Measurements from ENCODE around the gene ARHGAP10.

Gene ARHGAP10

GRCh38 chr4:148061795-148062194 lies 329.9 kb downstream of the ARHGAP10 start:
- Mint-ChIP-seq H3K4me1 (ENCODE audit: low read depth) (peaks cover 50% of the 10 kb centered on the region), H3K4me3 (no peak overlapping the region), H3K9me3 (peaks cover 3% of the 10 kb centered on the region)

GRCh38 chr4:148062301-148062950 lies 330.5 kb downstream of the ARHGAP10 start:
- no peak overlapping the region for H3K27ac Mint-ChIP-seq
- H3K36me3 Mint-ChIP-seq (ENCODE audit: low read depth): peaks cover 9% of the 10 kb centered on the region
- no peaks in the 10 kb centered on the region for H3K27me3 Mint-ChIP-seq
- H3K4me1 Mint-ChIP-seq (ENCODE audit: low read depth): peaks cover 43% of the 10 kb centered on the region
- H3K4me3 Mint-ChIP-seq: no peak overlapping the region
- H3K9me3 Mint-ChIP-seq: peaks cover 3% of the 10 kb centered on the region

More at GRCh38 chr4:148061795-148062194, 329.9 kb downstream of the ARHGAP10 start:
- Mint-ChIP-seq H3K27ac (no peak overlapping the region), H3K36me3 (ENCODE audit: low read depth) (peaks cover 9% of the 10 kb centered on the region), H3K27me3 (no peaks in the 10 kb centered on the region)

GRCh38 chr4:148064451-148064850 lies 332.6 kb downstream of the ARHGAP10 start:
- Mint-ChIP-seq H3K27me3 (no peaks in the 10 kb centered on the region), H3K36me3 (ENCODE audit: low read depth) (peaks cover 9% of the 10 kb centered on the region), H3K4me1 (ENCODE audit: low read depth) (peaks cover 23% of the 10 kb centered on the region), H3K27ac (no peak overlapping the region), H3K9me3 (no peaks in the 10 kb centered on the region), H3K4me3 (no peak overlapping the region)

- Mint-ChIP-seq H3K36me3 (ENCODE audit: low read depth) (peaks cover 9% of the 10 kb centered on the region), H3K4me1 (ENCODE audit: low read depth) (peaks cover 19% of the 10 kb centered on the region), H3K27me3 (no peaks in the 10 kb centered on the region), H3K9me3 (no peaks in the 10 kb centered on the region), H3K27ac (no peak overlapping the region), H3K4me3 (no peak overlapping the region)
Observed at GRCh38 chr4:148065075-148065474, 333.2 kb downstream of the ARHGAP10 start.

GRCh38 chr4:148067301-148067916 lies 335.5 kb downstream of the ARHGAP10 start:
- Mint-ChIP-seq H3K4me3 (no peak overlapping the region), H3K4me1 (ENCODE audit: low read depth) (no peaks in the 10 kb centered on the region), H3K36me3 (ENCODE audit: low read depth) (peaks cover 12% of the 10 kb centered on the region), H3K27ac (no peak overlapping the region), H3K27me3 (no peaks in the 10 kb centered on the region), H3K9me3 (no peaks in the 10 kb centered on the region)

GRCh38 chr4:148068065-148068911 lies 336.4 kb downstream of the ARHGAP10 start:
- Mint-ChIP-seq H3K9me3 (no peaks in the 10 kb centered on the region), H3K4me3 (no peak overlapping the region), H3K27me3 (no peaks in the 10 kb centered on the region), H3K36me3 (ENCODE audit: low read depth) (peaks cover 21% of the 10 kb centered on the region), H3K4me1 (ENCODE audit: low read depth) (no peaks in the 10 kb centered on the region), H3K27ac (no peak overlapping the region)

GRCh38 chr4:148069086-148069894 lies 337.4 kb downstream of the ARHGAP10 start:
- Mint-ChIP-seq H3K9me3 (peaks cover 5% of the 10 kb centered on the region), H3K27me3 (no peaks in the 10 kb centered on the region), H3K36me3 (ENCODE audit: low read depth) (peaks cover 31% of the 10 kb centered on the region), H3K4me1 (ENCODE audit: low read depth) (no peaks in the 10 kb centered on the region), H3K27ac (no peak overlapping the region), H3K4me3 (no peak overlapping the region)

- Mint-ChIP-seq H3K36me3 (ENCODE audit: low read depth) (peaks cover 37% of the 10 kb centered on the region), H3K4me3 (no peak overlapping the region), H3K4me1 (ENCODE audit: low read depth) (no peaks in the 10 kb centered on the region), H3K27me3 (no peaks in the 10 kb centered on the region), H3K27ac (no peak overlapping the region), H3K9me3 (peaks cover 8% of the 10 kb centered on the region)
Observed at GRCh38 chr4:148069895-148070178, 337.9 kb downstream of the ARHGAP10 start.

- Mint-ChIP-seq H3K4me3 (no peak overlapping the region), H3K36me3 (ENCODE audit: low read depth) (peaks cover 40% of the 10 kb centered on the region), H3K4me1 (ENCODE audit: low read depth) (no peaks in the 10 kb centered on the region), H3K27ac (no peak overlapping the region), H3K9me3 (peaks cover 17% of the 10 kb centered on the region), H3K27me3 (no peaks in the 10 kb centered on the region)
Observed at GRCh38 chr4:148071009-148071408, 339.1 kb downstream of the ARHGAP10 start.

- no peaks in the 10 kb centered on the region for H3K4me1 Mint-ChIP-seq (ENCODE audit: low read depth)
- H3K27ac Mint-ChIP-seq: no peak overlapping the region
- peaks cover 28% of the 10 kb centered on the region for H3K9me3 Mint-ChIP-seq
- H3K27me3 Mint-ChIP-seq: no peaks in the 10 kb centered on the region
- H3K36me3 Mint-ChIP-seq (ENCODE audit: low read depth): peaks cover 54% of the 10 kb centered on the region
- no peak overlapping the region for H3K4me3 Mint-ChIP-seq
Observed at GRCh38 chr4:148072789-148073188, 340.9 kb downstream of the ARHGAP10 start.

- Mint-ChIP-seq H3K9me3 (peaks cover 32% of the 10 kb centered on the region), H3K4me3 (no peak overlapping the region), H3K36me3 (ENCODE audit: low read depth) (peaks cover 60% of the 10 kb centered on the region), H3K4me1 (ENCODE audit: low read depth) (no peaks in the 10 kb centered on the region), H3K27me3 (no peaks in the 10 kb centered on the region), H3K27ac (no peak overlapping the region)
Observed at GRCh38 chr4:148073349-148073748, 341.5 kb downstream of the ARHGAP10 start.

- peaks cover 63% of the 10 kb centered on the region for H3K36me3 Mint-ChIP-seq (ENCODE audit: low read depth)
- H3K27ac Mint-ChIP-seq: no peak overlapping the region
- no peaks in the 10 kb centered on the region for H3K4me1 Mint-ChIP-seq (ENCODE audit: low read depth)
- H3K27me3 Mint-ChIP-seq: no peaks in the 10 kb centered on the region
- H3K4me3 Mint-ChIP-seq: no peak overlapping the region
- peaks cover 32% of the 10 kb centered on the region for H3K9me3 Mint-ChIP-seq
Observed at GRCh38 chr4:148074462-148074861, 342.6 kb downstream of the ARHGAP10 start.

GRCh38 chr4:148075438-148075837 lies 343.6 kb downstream of the ARHGAP10 start:
- Mint-ChIP-seq H3K27me3 (no peaks in the 10 kb centered on the region), H3K36me3 (ENCODE audit: low read depth) (peaks cover 69% of the 10 kb centered on the region), H3K27ac (no peak overlapping the region), H3K4me1 (ENCODE audit: low read depth) (no peaks in the 10 kb centered on the region), H3K4me3 (no peak overlapping the region), H3K9me3 (peaks cover 32% of the 10 kb centered on the region)

- peaks cover 85% of the 10 kb centered on the region for H3K36me3 Mint-ChIP-seq (ENCODE audit: low read depth)
- no peak overlapping the region for H3K27ac Mint-ChIP-seq
- no peak overlapping the region for H3K4me3 Mint-ChIP-seq
Observed at GRCh38 chr4:148076964-148077363, 345.1 kb downstream of the ARHGAP10 start.

GRCh38 chr4:148077581-148077980 lies 345.7 kb downstream of the ARHGAP10 start:
- Mint-ChIP-seq H3K4me3 (no peak overlapping the region), H3K27ac (no peak overlapping the region), H3K9me3 (peaks cover 37% of the 10 kb centered on the region), H3K27me3 (no peaks in the 10 kb centered on the region), H3K36me3 (ENCODE audit: low read depth) (peaks cover 81% of the 10 kb centered on the region), H3K4me1 (ENCODE audit: low read depth) (no peaks in the 10 kb centered on the region)

More at GRCh38 chr4:148076964-148077363, 345.1 kb downstream of the ARHGAP10 start:
- Mint-ChIP-seq H3K9me3 (peaks cover 37% of the 10 kb centered on the region), H3K4me1 (ENCODE audit: low read depth) (no peaks in the 10 kb centered on the region), H3K27me3 (no peaks in the 10 kb centered on the region)

All from stimulated activated naive CD8-positive, alpha-beta T cell treated with anti-CD3 and anti-CD28 coated beads, Interleukin-15, Interleukin-2, amounts not matched to agents 100 ng/mL and 50 ng/mL, for 24 hours (primary cell).